Hippocampal formation (tissue), 2 donors: Measurements from ENCODE around the gene EFHD1.
A peak's percentile ranks its signal among the peaks of the same experiment; 100 is the strongest.
"Not testable (repeated sequence)": the region's sequence is repeated elsewhere in the genome, so short reads cannot be mapped to it uniquely, and the experiment has no call there.

Experiments used
- DNase-seq, 2 donors: peaks; one replicate each; lab custom pipeline; 2025; lab: John Stamatoyannopoulos, UW

Gene EFHD1

DNA sequence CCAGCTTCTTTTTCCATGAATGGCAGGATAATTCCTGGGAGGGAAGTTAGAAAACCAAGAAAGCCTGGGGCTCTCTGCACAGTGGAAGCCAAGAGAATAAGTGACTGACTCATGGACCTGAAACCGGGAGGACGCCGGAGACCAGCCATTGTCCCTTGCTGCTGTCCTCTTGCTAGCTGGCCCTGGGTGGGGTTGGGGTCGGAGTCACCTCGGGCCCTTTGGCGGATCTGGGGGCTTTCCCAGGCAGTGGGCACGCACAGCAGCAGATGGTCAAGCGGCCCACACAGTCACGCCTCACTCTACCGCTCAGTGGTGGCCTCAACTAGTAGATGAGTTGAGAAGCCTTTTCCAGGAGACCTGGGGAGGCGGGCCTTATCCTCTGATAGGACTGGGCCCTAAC is 15.6 kb downstream of the EFHD1 start:
- no peak for DNase-seq

DNA sequence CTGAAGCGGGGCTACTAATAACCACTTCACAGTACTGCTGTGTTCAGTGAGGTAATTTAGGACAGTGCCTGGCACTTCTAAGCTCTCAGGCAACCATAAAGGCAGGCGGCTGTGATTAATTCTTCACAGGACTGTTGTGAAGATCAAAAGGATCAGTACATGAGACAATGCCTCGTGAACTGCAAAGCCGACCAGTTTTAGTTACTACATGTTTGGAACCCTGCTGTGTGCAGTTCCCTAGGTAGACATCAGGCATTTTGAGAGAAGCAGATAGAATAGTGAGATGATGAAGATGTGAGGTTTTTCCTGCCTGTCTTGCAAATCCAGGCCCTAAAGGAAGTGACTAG is 19.1 kb downstream of the EFHD1 start:
- DNase-seq: no peak

DNA sequence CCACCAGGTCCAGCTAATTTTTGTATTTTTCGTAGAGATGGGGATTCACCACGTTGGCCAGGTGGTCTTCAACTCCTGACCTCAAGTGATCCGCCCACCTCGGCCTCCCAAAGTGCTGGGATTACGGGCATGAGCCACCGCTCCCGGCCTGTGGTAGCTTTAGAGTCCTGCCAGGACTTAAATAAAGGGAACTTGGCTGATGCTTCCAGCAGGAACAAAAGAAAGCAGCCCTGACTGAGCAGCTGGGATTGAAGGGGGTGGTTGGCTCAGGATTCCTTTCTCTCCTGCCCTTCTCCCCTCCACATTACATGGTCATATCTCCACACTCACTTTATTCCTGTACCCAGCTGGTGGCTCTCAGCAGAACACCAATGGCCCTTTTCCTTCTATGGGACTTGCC is 20.0 kb downstream of the EFHD1 start:
- peak in 1 of 2 donors; percentile 48 for DNase-seq

DNA sequence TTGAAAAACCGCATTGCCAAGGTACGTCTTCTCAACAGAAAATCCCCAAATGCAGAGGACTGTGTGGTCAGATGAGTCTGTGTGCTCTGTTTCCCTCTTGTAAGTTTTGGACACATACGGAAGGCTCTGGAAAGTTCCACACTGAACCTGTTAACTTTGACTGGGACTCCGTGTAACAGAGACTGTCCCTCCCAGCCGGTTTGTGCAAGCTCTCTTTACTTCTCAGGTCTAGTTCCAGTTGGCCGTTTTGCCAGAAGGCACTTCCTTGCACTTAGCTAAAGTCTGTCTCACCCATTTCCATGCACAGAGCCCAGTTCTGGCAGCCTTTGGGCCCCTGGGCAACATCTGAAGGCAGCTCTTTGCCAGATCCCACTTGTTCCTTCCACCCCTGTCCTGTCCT is 22.0 kb downstream of the EFHD1 start:
- DNase-seq: no peak

DNA sequence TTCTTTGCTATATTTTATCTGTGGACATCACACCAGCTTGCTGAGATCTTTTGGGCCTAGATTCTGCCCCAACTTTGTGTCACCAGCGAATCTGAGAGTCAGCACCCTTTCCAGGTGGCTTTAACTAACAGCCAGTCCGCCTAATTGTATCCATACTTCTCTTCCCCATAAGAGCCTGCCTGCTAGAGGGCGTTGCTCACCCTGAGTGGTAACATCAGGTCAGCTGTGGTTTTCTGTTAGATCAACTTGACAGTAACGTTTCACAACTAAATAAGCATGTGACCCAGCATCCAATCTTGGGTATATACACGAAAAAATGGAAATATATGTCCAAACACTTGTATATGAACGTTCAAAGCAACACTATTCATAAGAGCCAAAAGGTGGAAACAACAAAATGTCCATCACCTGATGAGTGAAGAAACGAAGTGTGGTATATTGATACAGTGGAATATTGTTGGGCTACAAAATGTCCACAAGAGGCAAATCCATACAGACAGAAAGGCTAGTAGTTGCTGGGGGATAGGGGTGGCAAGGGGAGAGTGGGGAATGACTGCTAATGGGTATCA is 24.9 kb downstream of the EFHD1 start:
- no peak for DNase-seq

DNA sequence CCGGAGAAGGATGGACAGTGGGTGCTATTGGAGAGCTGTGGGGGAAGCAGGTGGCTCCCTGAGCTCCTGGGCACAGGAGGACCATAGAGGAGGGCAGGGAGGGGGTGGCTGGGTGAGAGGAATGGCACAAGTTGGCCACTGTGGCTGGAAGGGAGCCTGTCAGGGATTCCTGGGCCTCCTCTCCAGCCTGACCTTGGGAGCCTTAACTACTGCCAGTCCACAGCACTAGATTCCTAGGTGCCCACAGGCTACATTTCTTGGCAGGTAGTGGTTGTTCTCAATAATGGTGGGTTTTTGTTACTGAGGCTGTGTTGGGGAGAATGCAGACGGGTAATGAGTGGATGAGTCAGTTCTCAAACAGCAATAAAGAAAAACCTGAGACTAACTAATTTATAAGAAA is 26.0 kb downstream of the EFHD1 start:
- DNase-seq: no peak

DNA sequence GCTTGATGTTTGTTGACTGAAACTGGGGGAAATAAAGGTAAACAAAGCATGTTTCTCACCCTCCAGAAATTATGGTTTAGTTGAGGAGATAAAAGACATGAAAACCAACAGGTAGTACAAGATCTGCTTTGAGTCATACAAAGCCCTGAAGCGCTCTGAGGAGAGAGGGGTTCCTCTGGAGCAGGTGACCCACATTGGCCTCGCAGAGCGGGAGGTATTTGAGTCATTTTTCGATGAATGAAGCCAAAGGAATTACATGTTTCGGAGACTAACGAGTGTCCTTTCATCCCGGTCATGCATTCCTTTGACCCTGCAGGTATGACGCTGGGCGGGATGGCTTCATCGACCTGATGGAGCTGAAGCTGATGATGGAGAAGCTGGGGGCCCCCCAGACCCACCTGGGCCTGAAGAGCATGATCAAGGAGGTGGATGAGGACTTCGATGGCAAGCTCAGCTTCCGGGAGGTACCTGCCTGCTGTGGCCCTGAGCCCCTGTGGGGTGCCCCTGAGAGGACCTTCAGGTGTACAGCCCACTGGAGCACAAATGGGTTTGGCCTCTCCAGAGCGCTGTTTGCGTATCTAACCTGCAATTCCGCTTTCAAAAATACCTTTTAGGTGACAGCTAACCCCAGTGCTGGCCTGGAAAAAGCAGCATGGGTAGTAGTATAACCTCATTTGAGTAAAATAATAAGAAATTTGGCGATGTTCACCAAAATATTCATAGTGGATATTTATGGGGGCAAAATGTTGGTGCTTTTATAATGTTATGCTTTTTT is 29.3 kb downstream of the EFHD1 start:
- DNase-seq: no peak

DNA sequence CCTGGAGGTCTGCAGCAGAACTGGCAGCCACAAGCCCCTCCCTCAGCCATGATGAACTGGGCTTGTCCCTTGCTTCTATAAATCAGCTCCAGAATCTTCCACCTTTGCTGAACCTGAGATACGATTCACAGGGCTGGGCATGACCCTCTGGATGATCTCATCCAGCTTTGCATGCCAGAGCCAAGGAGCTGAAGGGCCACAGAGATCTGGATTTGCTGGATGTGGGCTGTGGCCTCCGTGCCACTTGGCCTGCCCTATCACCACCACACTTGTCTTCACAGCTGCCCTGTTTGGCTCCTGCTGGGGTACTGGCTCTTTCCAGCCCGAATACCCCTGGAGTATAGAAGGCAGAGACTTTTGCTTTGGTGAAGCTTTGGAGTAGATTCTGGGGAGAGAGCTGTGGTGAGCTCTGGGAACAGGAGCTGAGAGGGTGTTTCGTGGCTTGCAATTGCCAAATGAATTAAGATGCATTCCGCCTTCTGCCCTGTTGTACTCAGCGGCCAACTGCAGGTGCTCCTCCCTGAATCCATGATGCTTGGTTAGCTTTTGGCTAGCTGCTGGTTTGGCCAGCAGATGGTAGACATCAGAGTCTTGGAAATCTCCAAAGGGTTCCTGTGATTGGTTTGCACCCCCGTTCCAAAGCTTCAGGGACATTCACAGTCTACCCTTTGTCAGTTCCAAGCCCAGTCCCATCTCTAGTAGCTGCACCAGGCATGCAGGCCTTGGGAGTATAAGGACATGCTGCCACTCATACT is 32.8 kb downstream of the EFHD1 start:
- DNase-seq: no peak

DNA sequence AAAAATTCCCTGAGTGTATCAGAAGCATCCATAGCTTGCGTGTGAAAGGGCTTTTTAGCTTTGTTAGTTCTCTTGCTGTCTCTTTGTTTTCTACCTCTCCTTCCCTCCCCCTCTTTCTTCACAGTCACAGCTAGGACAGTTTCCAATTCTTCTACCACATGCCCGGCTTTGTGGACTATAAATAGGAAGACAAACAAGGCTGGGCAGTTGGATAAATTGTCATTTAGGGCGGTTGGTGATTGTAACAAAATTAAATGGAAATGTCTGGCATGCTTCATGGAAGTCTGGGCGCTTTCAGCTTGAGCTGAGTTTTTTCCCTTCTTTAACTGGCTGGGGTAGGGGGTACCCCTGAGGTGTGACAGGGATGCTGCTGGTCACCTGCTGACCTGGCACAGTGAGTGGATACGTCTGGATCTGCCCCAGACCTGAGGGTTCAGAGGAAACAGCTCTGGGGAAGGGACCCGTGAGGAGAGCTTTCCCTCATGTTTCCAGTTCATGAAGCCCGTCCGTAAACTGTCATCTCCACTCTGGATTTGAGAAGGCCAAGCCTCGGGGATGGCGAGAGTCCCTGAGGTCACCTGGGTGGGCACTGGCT is 34.7 kb downstream of the EFHD1 start:
- DNase-seq: peak; percentile 54 to 93

DNA sequence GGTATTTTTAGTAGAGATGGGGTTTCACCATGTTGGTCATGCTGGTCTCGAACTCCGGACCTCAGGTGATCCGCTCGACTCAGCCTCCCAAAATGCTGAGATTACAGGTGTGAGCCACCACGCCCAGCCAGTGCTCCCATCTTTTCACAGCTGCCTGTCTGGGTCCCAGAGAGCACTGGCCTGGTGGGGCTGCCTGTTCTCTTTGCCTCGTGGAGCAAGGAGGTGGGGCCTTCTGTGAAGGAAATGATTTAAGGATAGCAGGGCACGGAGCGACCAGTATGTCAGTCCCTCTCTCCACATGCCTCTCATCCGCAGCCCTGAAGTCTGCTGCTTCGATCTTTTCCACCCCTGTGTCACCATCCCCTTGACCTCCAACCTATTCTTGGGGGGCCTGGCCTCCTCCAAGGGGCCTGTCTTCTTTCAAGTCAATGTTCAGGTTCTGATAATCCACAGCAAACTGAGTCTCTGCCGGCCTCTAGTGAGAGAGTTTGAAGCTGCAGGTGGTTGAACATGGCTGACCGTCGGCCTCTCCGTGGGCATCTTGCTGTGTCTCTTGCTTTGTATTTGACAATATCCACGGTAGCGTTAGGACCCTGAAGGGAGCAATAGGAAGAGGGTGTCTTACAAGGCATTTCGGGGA is 35.5 kb downstream of the EFHD1 start:
- peak; percentile 37 to 47 for DNase-seq

DNA sequence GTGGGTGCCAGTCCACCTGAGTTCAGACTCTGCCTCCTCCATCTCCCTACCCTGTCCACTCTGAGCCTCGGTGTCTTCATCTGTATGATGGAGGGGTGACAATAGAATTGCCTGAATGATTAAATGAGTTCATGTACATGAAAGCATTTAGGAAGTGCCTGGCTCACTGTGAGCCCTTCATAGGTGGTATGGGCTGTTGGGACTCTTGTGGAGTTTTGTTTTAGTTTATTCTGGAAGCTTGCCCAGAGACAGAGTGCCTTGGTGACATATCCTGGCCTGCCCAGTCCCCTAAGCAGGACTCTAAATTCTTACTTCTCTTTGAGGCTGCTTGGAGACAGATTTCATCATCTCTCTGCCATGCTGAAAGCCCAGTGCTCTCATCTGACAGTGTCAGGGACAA is 39.2 kb downstream of the EFHD1 start:
- no peak for DNase-seq

DNA sequence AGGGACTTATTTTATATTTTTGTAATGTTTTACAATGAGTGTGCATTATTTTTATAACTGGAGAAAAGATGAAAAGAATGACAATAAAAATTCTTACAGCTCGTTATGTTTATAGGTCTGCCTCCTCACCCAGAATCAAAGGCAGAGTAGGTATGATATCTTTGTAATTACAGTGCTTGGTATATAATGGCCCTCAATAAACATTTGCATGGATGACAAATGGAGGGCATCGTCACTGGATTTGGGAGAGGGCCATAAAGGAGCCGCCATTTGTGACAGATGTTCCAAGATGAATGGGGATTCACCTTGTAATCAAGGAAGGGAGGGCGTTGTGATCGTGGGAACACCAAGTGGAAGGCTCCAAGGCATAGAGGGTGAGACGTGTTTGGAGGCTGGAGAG is 41.1 kb downstream of the EFHD1 start:
- DNase-seq: no peak

DNA sequence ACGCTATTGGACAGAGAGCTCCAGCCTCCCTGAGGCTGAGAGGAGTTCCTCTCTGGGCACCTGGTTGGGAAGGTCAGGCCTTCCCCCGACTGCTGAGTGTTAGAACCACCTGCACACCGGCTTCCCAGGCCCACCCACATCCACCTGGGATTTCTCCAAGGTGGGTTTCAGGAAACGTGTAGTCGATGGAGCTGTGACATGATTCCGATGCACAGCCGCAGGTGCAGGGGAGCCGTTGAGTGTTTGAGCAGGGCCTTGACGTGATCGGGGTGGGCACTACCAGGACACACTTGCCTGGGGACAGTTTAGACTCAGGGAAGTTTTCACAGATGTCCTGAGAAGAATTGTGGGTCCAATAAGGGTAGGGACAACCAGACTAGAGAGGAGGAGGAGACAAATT is 42.0 kb downstream of the EFHD1 start:
- DNase-seq: no peak

DNA sequence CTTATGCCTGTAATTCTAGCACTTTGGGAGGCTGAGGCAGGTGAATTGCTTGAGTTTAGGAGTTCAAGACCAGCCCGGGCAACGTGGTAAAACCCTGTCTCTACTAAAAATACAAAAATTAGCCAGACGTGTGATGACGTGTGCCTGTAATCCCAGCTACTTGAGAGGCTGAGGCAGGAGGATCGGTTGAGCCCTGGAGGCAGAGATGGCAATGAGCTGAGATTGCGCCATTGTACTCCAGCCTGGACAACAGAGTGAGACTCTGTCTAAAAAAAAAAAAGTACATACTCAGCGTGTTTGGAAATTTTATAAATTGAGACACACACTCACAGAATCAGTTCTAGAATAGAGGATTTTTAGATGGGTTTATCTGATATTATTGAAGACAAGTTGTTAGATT is 46.6 kb downstream of the EFHD1 start:
- DNase-seq: no peak

DNA sequence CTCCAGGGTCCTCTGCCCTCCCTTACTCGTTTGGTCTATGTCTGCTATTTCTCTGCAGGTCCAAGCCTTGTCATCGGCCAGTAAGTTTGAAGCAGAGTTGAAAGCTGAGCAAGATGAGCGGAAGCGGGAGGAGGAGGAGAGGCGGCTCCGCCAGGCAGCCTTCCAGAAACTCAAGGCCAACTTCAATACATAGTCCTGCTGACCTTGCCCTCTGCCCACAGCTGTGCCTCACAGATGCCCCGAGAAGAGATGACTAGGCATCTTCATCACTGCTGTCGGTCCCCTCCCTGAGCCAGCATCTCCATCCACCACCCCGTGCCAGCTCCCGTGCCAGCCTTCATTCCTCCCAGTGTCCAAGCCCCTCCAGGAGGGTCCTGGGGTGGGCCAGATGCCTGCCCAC is 48.1 kb downstream of the EFHD1 start:
- DNase-seq: no peak

DNA sequence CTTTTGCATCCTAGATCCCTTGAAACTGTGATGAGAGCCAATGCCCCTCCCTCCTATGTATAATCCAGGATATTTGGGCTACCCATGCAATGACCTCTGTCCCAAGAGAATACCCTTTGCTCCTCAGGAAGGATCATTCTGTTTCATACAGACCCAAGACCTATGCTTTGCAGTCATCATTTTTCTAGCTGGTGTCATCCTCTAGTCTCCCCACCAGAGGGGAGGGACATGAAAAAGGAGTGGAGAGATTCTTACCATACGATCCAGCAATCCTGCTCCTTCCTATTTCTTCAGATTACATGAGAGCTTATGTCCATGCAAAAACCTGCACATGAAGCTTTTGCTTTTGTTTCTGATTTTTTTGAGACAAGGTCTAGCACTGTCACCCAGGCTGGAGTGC is 50.0 kb downstream of the EFHD1 start:
- no peak for DNase-seq

DNA sequence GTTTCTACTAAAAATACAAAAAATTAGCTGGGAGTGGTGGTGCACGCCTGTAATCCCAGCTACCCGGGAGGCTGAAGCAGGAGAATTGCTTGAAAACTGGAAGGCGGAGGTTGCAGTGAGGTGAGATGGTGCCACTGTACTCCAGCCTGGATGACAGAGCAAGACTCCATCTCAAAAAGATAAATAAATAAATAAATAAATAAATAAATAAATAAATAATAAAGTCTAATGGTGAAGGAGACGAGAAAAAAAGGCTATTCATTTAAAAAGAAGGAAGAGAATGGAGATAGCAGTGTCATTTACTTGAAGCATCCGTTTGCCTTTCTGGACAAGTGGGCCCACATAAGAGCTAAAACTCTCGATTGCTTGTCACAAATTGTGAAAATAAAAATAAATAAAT is 52.0 kb downstream of the EFHD1 start:
- not testable (repeated sequence) for DNase-seq

DNA sequence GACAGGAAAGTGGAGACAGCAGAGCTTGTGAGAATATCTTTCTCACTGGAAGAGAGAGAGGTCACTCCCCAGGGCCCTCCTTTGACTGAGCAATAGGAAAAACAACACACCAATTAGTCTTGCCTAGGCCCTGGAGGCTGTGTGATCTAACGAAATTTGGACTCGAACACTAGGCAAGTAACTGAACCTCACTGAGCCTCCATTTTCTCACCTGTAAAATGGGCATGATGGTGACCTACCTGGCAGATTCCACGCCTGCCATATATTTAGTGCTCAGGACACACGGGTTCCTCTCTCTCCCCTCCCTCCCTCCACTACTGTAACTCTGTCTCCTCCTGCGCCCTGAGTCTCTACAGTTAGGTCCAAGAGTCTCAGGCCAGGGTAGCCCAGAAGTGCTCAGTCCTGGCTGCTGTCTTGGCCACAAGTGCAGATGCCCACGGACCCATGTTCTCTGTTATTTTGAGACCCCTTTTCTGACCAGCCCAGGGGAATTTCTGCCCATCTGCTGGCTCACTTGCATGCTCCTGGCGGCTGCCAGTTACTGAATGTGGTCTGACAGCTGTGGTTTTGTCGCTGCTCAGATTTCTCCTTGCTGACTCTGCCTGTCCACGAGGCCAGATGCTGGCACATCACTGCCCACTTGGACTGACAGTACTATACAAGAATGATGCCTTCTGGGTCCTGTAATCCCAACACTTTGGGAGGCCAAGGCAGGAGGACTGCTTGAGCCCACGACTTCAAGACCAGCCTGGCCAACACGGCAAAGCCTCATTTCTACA is 54.2 kb downstream of the EFHD1 start:
- DNase-seq: no peak

DNA sequence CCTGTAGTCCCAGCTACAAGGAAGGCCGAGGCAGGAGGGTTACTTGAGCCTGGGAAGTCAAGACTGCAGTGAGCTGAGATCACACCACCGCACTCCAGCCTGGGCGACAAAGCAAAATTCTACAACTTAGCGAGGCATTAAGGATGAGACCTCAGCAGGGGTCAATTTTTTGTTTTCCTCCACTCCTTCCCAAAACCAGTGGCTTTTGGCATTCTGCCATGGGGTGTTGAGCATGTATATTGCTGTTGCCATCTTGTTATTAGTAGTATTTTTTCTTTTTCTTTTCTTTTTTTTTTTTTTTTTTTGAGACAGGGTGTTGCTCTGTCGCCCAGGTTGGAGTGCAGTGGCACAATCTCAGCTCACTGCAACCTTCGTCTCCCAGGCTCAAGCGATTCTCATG is 54.8 kb downstream of the EFHD1 start:
- no peak for DNase-seq

DNA sequence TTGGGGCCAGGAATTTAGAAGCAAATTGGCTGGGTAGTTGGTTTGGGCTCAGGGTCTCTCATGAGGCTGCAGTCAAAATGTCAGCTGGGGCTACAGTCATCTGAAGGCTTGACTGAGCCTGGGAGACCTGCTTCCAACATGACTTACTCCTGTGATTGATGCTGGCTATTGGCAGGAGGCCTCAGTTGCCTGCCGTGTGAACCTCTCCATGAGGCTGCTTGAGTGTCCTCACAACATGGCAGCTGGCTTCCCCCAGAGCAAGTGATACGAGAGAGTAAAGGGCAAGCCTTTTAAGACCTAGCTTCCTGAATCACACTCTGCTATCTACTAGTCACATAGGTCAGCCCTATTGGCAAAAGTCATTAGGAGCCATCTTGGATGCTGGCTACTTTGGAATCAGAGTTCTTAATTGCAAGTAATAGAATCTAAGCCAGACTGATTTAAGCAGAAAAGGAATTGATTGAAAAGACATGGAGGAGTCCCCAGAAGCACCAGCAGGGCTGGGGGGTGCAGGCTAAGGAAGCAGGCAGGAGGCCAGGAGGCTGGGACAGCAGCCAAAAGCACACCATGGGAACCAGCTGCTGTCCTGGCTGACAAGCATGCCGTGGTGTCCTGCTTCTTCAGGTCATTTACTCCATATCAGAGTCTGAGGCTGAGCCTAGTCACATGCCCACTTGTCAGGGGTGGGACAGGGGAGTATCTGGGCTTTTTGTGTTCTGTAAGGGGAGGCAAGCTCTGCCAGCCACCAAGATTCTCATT is 55.9 kb downstream of the EFHD1 start:
- peak; percentile 9 to 29 for DNase-seq

DNA sequence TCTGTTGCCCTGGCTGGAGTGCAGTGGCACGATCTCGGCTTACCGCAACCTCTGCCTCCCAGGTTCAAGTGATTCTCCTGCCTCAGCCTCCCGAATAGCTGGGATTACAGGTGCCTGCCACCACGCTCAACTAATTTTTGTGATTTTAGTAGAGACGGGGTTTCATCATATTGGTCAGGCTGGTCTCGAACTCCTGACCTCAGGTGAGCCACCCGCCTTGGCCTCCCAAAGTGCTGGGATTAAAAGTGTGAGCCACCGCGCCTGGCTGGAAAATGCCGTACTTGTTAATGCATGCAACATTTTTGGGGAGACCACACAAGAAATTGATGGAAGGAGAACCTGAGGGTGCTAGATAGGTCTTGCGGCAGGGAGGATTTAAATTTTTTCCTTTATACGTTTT is 57.7 kb downstream of the EFHD1 start:
- not testable (repeated sequence) for DNase-seq
